Measurements from ENCODE around the gene CAMSAP3. TPM values are rescaled to one million over a fixed set of nuclear protein-coding genes. Genes with fewer than 3 reads are reported as not detected.

CAMSAP3 gene
- total RNA-seq, 1 experiment from 2014 or later = 28.4 TPM

GRCh38 chr19:7629347-7630054 lies 33.8 kb downstream of the CAMSAP3 start, which contains the start of the genes PET100 and XAB2:
TSS of gene PET100 (plus strand) at chr19:7629793. CDS start at chr19:7629834, 41 bp downstream.
TSS of gene XAB2 (minus strand) at chr19:7629545. CDS start at chr19:7629527, 18 bp downstream.
- Mint-ChIP-seq H3K4me3 (peak within 1 kb of the TSS; percentile 90 to 98), H3K27me3 (ENCODE audit: low read depth) (peaks cover 6% of the 10 kb centered on the region), H3K27ac (peak within 1 kb of the TSS; percentile 98 to 99 (median 98)), H3K9me3 (no peaks in the 10 kb centered on the region; a peak in 2 of 5 replicates), H3K36me3 (ENCODE audit: insufficient read depth in 1 of 3, low read depth in 3 of 3) (peaks cover 7 to 27% (median 16%) of the 10 kb centered on the region in 3 experiments; a peak in 6 of 7 replicates), H3K4me1 (peaks cover 15 to 26% of the 10 kb centered on the region in 2 experiments)
- Histone ChIP-seq H2BK5ac (ENCODE audit: insufficient read length, low read length) (peak within 1 kb of the TSS; percentile 57), H3K23me2 (ENCODE audit: insufficient read length, low read depth, low read length, poor library complexity, severe bottlenecking) (peaks cover 14% of the 10 kb centered on the region), H3K4me2 (ENCODE audit: insufficient read depth, insufficient read length, low read length) (peak within 1 kb of the TSS; percentile 99), H2BK120ac (ENCODE audit: low read depth, low read length, poor library complexity, severe bottlenecking) (peak within 1 kb of the TSS; percentile 74), H3K14ac (ENCODE audit: insufficient read depth, low read length) (peak within 1 kb of the TSS; percentile 72), H2BK20ac (ENCODE audit: low read depth, low read length, poor library complexity, severe bottlenecking) (no peak within 1 kb of the TSS), H2AFZ (ENCODE audit: low read length) (no peak within 1 kb of the TSS), H3T11ph (ENCODE audit: low read length) (no peak within 1 kb of the TSS), H3K79me2 (ENCODE audit: insufficient read depth, low read length) (peaks cover 28% of the 10 kb centered on the region; the same call in 1 of the 2 replicates), H3K79me1 (ENCODE audit: insufficient read depth, low read depth, low read length, poor library complexity, severe bottlenecking) (peaks cover 20% of the 10 kb centered on the region), H2BK12ac (ENCODE audit: insufficient read length, low read depth, low read length) (no peak within 1 kb of the TSS), H2BK15ac (ENCODE audit: low read depth, low read length) (no peak within 1 kb of the TSS), H3K56ac (ENCODE audit: insufficient read length, low read depth, low read length) (peak within 1 kb of the TSS; percentile 92), H3K4me1 (ENCODE audit: insufficient read depth, low read length) (no peaks in the 10 kb centered on the region), H4K5ac (ENCODE audit: insufficient read length, low read depth, low read length) (peak within 1 kb of the TSS; percentile 88), H3K18ac (ENCODE audit: insufficient read length, low read depth, low read length) (peak within 1 kb of the TSS; percentile 74), H3K4ac (ENCODE audit: low read depth, low read length) (peak within 1 kb of the TSS; percentile 57; the same call in 1 of the 2 replicates), H3K9ac (ENCODE audit: extremely low read depth, insufficient read length, low read length) (peak within 1 kb of the TSS; percentile 94), H4K20me1 (ENCODE audit: control insufficient read depth, insufficient read depth, insufficient read length) (no peaks in the 10 kb centered on the region), H4K8ac (replicated peaks; ENCODE audit: insufficient read length, low read depth, low read length) (no peak within 1 kb of the TSS), H3K27ac (ENCODE audit: insufficient read length, low read depth, low read length) (no peak within 1 kb of the TSS), H2AK5ac (ENCODE audit: insufficient read length, low read length) (no peak within 1 kb of the TSS), H3K9me3 (ENCODE audit: control insufficient read depth, low read depth, low read length) (no peaks in the 10 kb centered on the region), H4K91ac (ENCODE audit: insufficient read length, low read depth, low read length) (peak within 1 kb of the TSS; percentile 90), H3K27me3 (ENCODE audit: insufficient read depth, low read length) (no peaks in the 10 kb centered on the region), H3K23ac (ENCODE audit: insufficient read length, low read depth, low read length) (no peak within 1 kb of the TSS)
- DNase-seq = peak; percentile 98
- TF ChIP-seq CTCF (conservative IDR thresholded peaks at IDR 0.05) = no peak
- WGBS (ENCODE audit: extremely low coverage, insufficient read length, low lambda C conversion rate) = no CpG with 5 or more reads among the region's 40 CpGs

Measured in H9 (cell line).